HepG2 (cell line): Measurements from ENCODE around the gene ATG4D. TPM values are rescaled to one million over a fixed set of nuclear protein-coding genes. Genes with fewer than 3 reads are reported as not detected.

Experiments used
- AKNA ChIP-seq: sonication (generic); formaldehyde crosslinking; IDR thresholded peaks from 2 replicates; pipeline ENCODE4 v1.4.0; 2020; ENCODE audit warnings: missing genetic modification reagents, borderline replicate concordance
- CAMTA2 ChIP-seq: sonication (generic); formaldehyde crosslinking; IDR thresholded peaks from 2 replicates; pipeline ENCODE4 v1.4.0; 2020; ENCODE audit warnings: mild to moderate bottlenecking, missing genetic modification reagents, borderline replicate concordance
- CTCF ChIP-seq: sonication (generic); formaldehyde crosslinking; IDR thresholded peaks from 2 replicates; pipeline ENCODE4 v1.5.0; 2020; ENCODE audit warnings: mild to moderate bottlenecking, missing genetic modification reagents, moderate library complexity
- GATAD2A ChIP-seq: IDR thresholded peaks from 2 replicates; pipeline ENCODE4 v1.6.1; 2016
- HDAC1 ChIP-seq: sonication (generic); formaldehyde crosslinking; IDR thresholded peaks from 2 replicates; pipeline ENCODE4 v1.5.1; 2020; ENCODE audit warnings: mild to moderate bottlenecking, missing genetic modification reagents
- KMT2A ChIP-seq: sonication (generic); formaldehyde crosslinking; IDR thresholded peaks from 2 replicates; pipeline ENCODE4 v1.4.0; 2020; ENCODE audit warnings: missing genetic modification reagents
- KMT2B ChIP-seq: IDR thresholded peaks from 2 replicates; pipeline ENCODE4 v1.6.1; 2016; ENCODE audit warnings: missing genetic modification reagents, missing compliant biosample characterization
- RBM39 ChIP-seq: fragments of 200-400 bp; formaldehyde crosslinking; IDR thresholded peaks from one replicate; pipeline ENCODE4 v1.6.1; 2018; ENCODE audit warnings: antibody characterized with exemption, mild to moderate bottlenecking, low read depth, low read length; ENCODE audit not compliant: poor library complexity, severe bottlenecking
- SAP130 ChIP-seq: IDR thresholded peaks from 2 replicates; pipeline ENCODE4 v1.6.1; 2016; ENCODE audit warnings: low read depth
- SKI ChIP-seq: fragments of 450-650 bp; IDR thresholded peaks from one replicate; pipeline ENCODE4 v1.6.1; 2018; ENCODE audit warnings: mild to moderate bottlenecking; ENCODE audit not compliant: partially characterized antibody
- ZBTB7B ChIP-seq: sonication (generic); formaldehyde crosslinking; IDR thresholded peaks from 2 replicates; pipeline ENCODE4 v1.4.0; 2020; ENCODE audit warnings: missing genetic modification reagents
- ZNF18 ChIP-seq: sonication (generic); formaldehyde crosslinking; IDR thresholded peaks from 2 replicates; pipeline ENCODE4 v1.8.0; 2022; ENCODE audit warnings: mild to moderate bottlenecking, missing genetic modification reagents; ENCODE audit not compliant: insufficient replicate concordance
- ZNF430 ChIP-seq: sonication (generic); formaldehyde crosslinking; IDR thresholded peaks from 2 replicates; pipeline ENCODE4 v1.9.0; 2021; ENCODE audit warnings: mild to moderate bottlenecking, missing genetic modification reagents
- ZNF552 ChIP-seq: sonication (generic); formaldehyde crosslinking; IDR thresholded peaks from 2 replicates; pipeline ENCODE4 v1.9.0; 2022; ENCODE audit warnings: missing genetic modification reagents, mild to moderate bottlenecking, borderline replicate concordance
- ZNF776 ChIP-seq: sonication (generic); formaldehyde crosslinking; IDR thresholded peaks from 2 replicates; pipeline ENCODE4 v1.4.0; 2020; ENCODE audit warnings: mild to moderate bottlenecking, missing genetic modification reagents
- ZNF83 ChIP-seq: sonication (generic); formaldehyde crosslinking; IDR thresholded peaks from 2 replicates; pipeline ENCODE4 v1.4.0; 2020; ENCODE audit warnings: missing genetic modification reagents, mild to moderate bottlenecking, borderline replicate concordance
- ZNF839 ChIP-seq: sonication (generic); formaldehyde crosslinking; IDR thresholded peaks from 2 replicates; pipeline ENCODE4 v1.4.0; 2020; ENCODE audit warnings: missing genetic modification reagents, mild to moderate bottlenecking, borderline replicate concordance
- polyA plus RNA-seq, 8 experiments: library from polyadenylated mRNA; depleted of rRNA in 3 of 8; stranded (reverse) in 7 of 8; unstranded in 1 of 8; fragments of >200 nt; fragmentation: Illumina TruSeq in 4 of 8; extraction: Trizol in 4 of 8; gene quantifications; 2 replicates each; pipeline versions ENCODE4 v1.2.1 to v1.2.3, GENCODE V29; 2011 to 2016; ENCODE audit warnings: low read depth in 4 of 8, missing spikeins in 1 of 8, mixed read lengths in 1 of 8; ENCODE audit not compliant: insufficient read depth in 1 of 8
- total RNA-seq, 5 experiments: library from RNA; depleted of rRNA; stranded (reverse); fragments of >200 nt; fragmentation: Illumina TruSeq; extraction: Trizol; gene quantifications; 2 replicates each; pipeline ENCODE4 v1.2.3, GENCODE V29; 2016; ENCODE audit warnings: low read depth in 1 of 5
- TF ChIP-seq, protein P1 (sequence below): sonication (generic); formaldehyde crosslinking; IDR thresholded peaks from 2 replicates; pipeline ENCODE4 v1.4.0; 2020; ENCODE audit warnings: missing genetic modification reagents

ATG4D gene
- total and polyA plus RNA-seq, 2 of the 13 experiments (the other 11 are each of a cell fraction or from before 2014, with no cell fraction given): 17.8 to 19.0 TPM

DNA sequence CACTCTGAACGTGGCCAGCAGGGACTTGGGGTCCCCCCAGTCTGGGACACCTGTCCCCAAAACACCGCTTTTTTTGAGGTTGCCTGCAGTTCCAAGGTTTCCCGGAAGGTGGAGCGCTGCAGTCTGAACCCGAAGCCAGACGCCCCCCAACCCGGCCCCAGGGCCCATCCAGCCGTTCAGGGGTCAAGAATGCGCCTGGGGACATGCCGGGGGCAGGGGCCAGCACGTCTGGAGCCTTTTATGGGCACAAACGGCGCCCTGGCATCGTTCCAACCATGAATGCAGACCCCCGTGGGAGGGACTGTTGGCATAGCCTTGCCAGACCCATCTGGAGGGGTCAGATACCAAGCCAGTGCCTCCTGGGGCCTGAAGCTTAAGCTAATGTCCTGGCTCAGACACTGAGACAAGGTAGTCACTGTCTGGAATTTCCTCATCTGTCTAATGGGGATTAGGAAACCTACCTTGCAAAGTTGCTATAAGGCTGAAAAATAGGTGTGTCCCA is 33.4 kb upstream of the ATG4D start (continued):
- TF ChIP-seq AKNA (CRISPR knock-in tag) (no peak), SAP130 (CRISPR knock-in tag) (no peak), ZNF83 (CRISPR knock-in tag) (no peak), KMT2A (CRISPR knock-in tag) (no peak), CAMTA2 (CRISPR knock-in tag) (no peak), SKI (peak; percentile 81), ZNF776 (CRISPR knock-in tag) (no peak), HDAC1 (CRISPR knock-in tag) (no peak), ZNF552 (CRISPR knock-in tag) (no peak), ZBTB7B (CRISPR knock-in tag) (peak; percentile 85), GATAD2A (0 out of 2 replicates have a peak, but pooled peaks have one; percentile 12), CTCF (CRISPR knock-in tag) (peak; percentile 74), RBM39 (peak; percentile 38), ZNF18 (CRISPR knock-in tag) (no peak), ZNF430 (CRISPR knock-in tag) (no peak), ZNF839 (no peak), KMT2B (CRISPR knock-in tag) (no peak)
- TF ChIP-seq, protein P1, sequence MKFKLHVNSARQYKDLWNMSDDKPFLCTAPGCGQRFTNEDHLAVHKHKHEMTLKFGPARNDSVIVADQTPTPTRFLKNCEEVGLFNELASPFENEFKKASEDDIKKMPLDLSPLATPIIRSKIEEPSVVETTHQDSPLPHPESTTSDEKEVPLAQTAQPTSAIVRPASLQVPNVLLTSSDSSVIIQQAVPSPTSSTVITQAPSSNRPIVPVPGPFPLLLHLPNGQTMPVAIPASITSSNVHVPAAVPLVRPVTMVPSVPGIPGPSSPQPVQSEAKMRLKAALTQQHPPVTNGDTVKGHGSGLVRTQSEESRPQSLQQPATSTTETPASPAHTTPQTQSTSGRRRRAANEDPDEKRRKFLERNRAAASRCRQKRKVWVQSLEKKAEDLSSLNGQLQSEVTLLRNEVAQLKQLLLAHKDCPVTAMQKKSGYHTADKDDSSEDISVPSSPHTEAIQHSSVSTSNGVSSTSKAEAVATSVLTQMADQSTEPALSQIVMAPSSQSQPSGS (CRISPR knock-in tag): no peak
